Body of pancreas (tissue), 4 donors: Measurements from ENCODE around the gene CBFA2T3. TPM values are rescaled to one million over a fixed set of nuclear protein-coding genes. Genes with fewer than 3 reads are reported as not detected.

Experiments
- ATAC-seq: fragments of 150-250 bp; one replicate; pipeline ENCODE4 v1.9.1; 2016
- DNase-seq, 4 donors: peaks; one replicate each; pipeline ENCODE4 v3.0.0-alpha.2; 2019
- H3K27ac ChIP-seq, 4 donors: fragments of 200-600 bp; sonication (generic); 1 replicate in 3 of 4; 2 replicates in 1 of 4; pipeline versions ENCODE4 v1.5.1 to v1.6.1; 2016 to 2019; ENCODE audit warnings: mild to moderate bottlenecking in 1 of 4, mixed read lengths in 1 of 4, moderate library complexity in 1 of 4
- H3K27me3 ChIP-seq, 2 donors: fragments of 200-600 bp; sonication (generic); one replicate each; pipeline ENCODE4 v1.6.0; 2016; ENCODE audit warnings: mild to moderate bottlenecking in 1 of 2
- H3K36me3 ChIP-seq, 2 donors: fragments of 200-600 bp; sonication (generic); replicated peaks in 1 of 2; 2 replicates each; pipeline ENCODE4 v1.5.1; 2016; ENCODE audit warnings: low read depth in 2 of 2; ENCODE audit not compliant: insufficient read depth in 1 of 2
- H3K4me1 ChIP-seq: fragments of 200-600 bp; sonication (generic); one replicate; pipeline ENCODE4 v1.6.0; 2016
- H3K4me3 ChIP-seq, 2 donors: fragments of 200-600 bp; sonication (generic); 1 replicate in 1 of 2; 2 replicates in 1 of 2; pipeline ENCODE4 v1.5.1; 2016 to 2019
- H3K9me3 ChIP-seq, 3 donors: fragments of 200-600 bp; sonication (generic); 1 replicate in 2 of 3; 2 replicates in 1 of 3; pipeline ENCODE4 v1.5.1; 2016
- CTCF ChIP-seq, 7 experiments: fragments of 450-650 bp in 4 of 7; fragments of 200-600 bp in 3 of 7; sonication (generic) in 3 of 7; IDR thresholded peaks; one replicate each; pipeline ENCODE4 v1.5.1; 2016 to 2019; ENCODE audit warnings: antibody characterized with exemption in 7 of 7
- POLR2A ChIP-seq, 3 donors: fragments of 450-650 bp; IDR thresholded peaks; one replicate each; pipeline ENCODE4 v1.6.1; 2016; ENCODE audit warnings: antibody characterized with exemption in 3 of 3, mild to moderate bottlenecking in 2 of 3
- WGBS, 2 donors: methylation state at CpG; one replicate each; pipeline ENCODE4 v1.1.5; 2017; 5-methylcytosine and 5-hydroxymethylcytosine counted together
- intact Hi-C: fragments of 100-400 bp; cut with DNase I; formaldehyde crosslinking; loops from one replicate; pipeline ENCODE4 v1.15.1; 2023
- total RNA-seq, 2 donors: library from RNA; depleted of rRNA; stranded (reverse); fragments of >200 nt; gene quantifications; one replicate each; pipeline ENCODE4 v1.1.0, GENCODE V29; 2016

Gene CBFA2T3
- total RNA-seq, 2 donors from 2014 or later: 7.8 to 16.2 TPM

- no peaks in the 10 kb centered on the region for H3K9me3 ChIP-seq
- no peaks in the 10 kb centered on the region for H3K4me1 ChIP-seq
- H3K4me3 ChIP-seq: no peak overlapping the region
- TF ChIP-seq CTCF (IDR thresholded peaks at IDR 0.05) (no peak), POLR2A (IDR thresholded peaks at IDR 0.05) (no peak)
- DNase-seq (no peak), ATAC-seq (no peak)
- intact Hi-C loops: no loop called here
- H3K27me3 ChIP-seq: no peaks in the 10 kb centered on the region
- 53 to 70% methylated on average over 14 to 33 of the region's 33 CpGs for WGBS, 2 donors
- no peaks in the 10 kb centered on the region for H3K36me3 ChIP-seq
- no peak overlapping the region for H3K27ac ChIP-seq
These were observed 20.2 kb downstream of the CBFA2T3 start for GRCh38 chr16:88956546-88957432.

GRCh38 chr16:88955906-88956305 lies 21.1 kb downstream of the CBFA2T3 start:
- Histone ChIP-seq H3K4me3 (no peak overlapping the region), H3K36me3 (no peaks in the 10 kb centered on the region), H3K4me1 (no peaks in the 10 kb centered on the region), H3K27ac (no peak overlapping the region), H3K27me3 (no peaks in the 10 kb centered on the region), H3K9me3 (no peaks in the 10 kb centered on the region)
- no peak for TF ChIP-seq POLR2A (IDR thresholded peaks at IDR 0.05)
- TF ChIP-seq CTCF (IDR thresholded peaks at IDR 0.05): no peak
- 75 to 80% methylated on average over 9 to 12 of the region's 14 CpGs for WGBS, 2 donors
- ATAC-seq (no peak), DNase-seq (no peak)
- intact Hi-C loops: no loop called here

GRCh38 chr16:88953003-88953690 lies 23.9 kb downstream of the CBFA2T3 start:
- Histone ChIP-seq H3K27me3 (no peaks in the 10 kb centered on the region), H3K36me3 (no peaks in the 10 kb centered on the region), H3K9me3 (no peaks in the 10 kb centered on the region), H3K4me3 (no peak overlapping the region), H3K4me1 (no peaks in the 10 kb centered on the region), H3K27ac (no peak overlapping the region)
- TF ChIP-seq CTCF (IDR thresholded peaks at IDR 0.05) (no peak), POLR2A (IDR thresholded peaks at IDR 0.05) (no peak)
- 54 to 64% methylated on average over 9 to 27 of the region's 28 CpGs for WGBS, 2 donors
- intact Hi-C loops: no loop called here
- ATAC-seq: no peak
- DNase-seq: no peak

- WGBS, 2 donors: 71% methylated on average over 11 of the region's 11 CpGs; no CpG with 5 or more reads in 1 of the 2 donors
- ATAC-seq: no peak
- Histone ChIP-seq H3K4me3 (no peak overlapping the region), H3K4me1 (no peaks in the 10 kb centered on the region), H3K9me3 (no peaks in the 10 kb centered on the region), H3K27me3 (no peaks in the 10 kb centered on the region), H3K27ac (no peak overlapping the region), H3K36me3 (no peaks in the 10 kb centered on the region)
- intact Hi-C loops: no loop called here
- DNase-seq: no peak
- TF ChIP-seq CTCF (IDR thresholded peaks at IDR 0.05) (no peak), POLR2A (IDR thresholded peaks at IDR 0.05) (no peak)
These were observed 25.0 kb downstream of the CBFA2T3 start for GRCh38 chr16:88951989-88952388.
